ENCODE results near the gene SLK.
A peak's percentile ranks its signal among the peaks of the same experiment; 100 is the strongest.

Gene SLK

GRCh38 chr10:103969436-103969835 is 2.5 kb downstream of the SLK start:
- H3K9ac ChIP-seq (ENCODE audit: insufficient read length): peak overlapping the region; percentile 20
- no peak for TF ChIP-seq FOXP2 (optimal IDR thresholded peaks at IDR 0.05; ENCODE audit: control extremely low read depth, extremely low read length, insufficient read depth)
- no peak for TF ChIP-seq EZH2 (IDR thresholded peaks at IDR 0.05)
- TF ChIP-seq POLR2AphosphoS5 (IDR thresholded peaks at IDR 0.05; ENCODE audit: borderline replicate concordance, low read depth, low read length): no peak
- 0 out of 2 replicates have a peak overlapping the region, but pooled peaks have one; percentile 46 for H3K27ac ChIP-seq
- no peak for DNase-seq (ENCODE audit: low read depth, low spot score)
- H3K9me3 ChIP-seq (ENCODE audit: low read depth, low read length): no peaks in the 10 kb centered on the region
- H3K36me3 ChIP-seq (ENCODE audit: insufficient read depth, low read length): no peaks in the 10 kb centered on the region
- H3K4me3 ChIP-seq: peak overlapping the region; percentile 91

GRCh38 chr10:103969857-103970627 is 3.1 kb downstream of the SLK start:
- DNase-seq (ENCODE audit: low read depth, low spot score): no peak
- H3K9me3 ChIP-seq (ENCODE audit: low read depth, low read length): no peaks in the 10 kb centered on the region
- H3K9ac ChIP-seq (ENCODE audit: insufficient read length): peak overlapping the region; percentile 20
- no peaks in the 10 kb centered on the region for H3K36me3 ChIP-seq (ENCODE audit: insufficient read depth, low read length)
- TF ChIP-seq FOXP2 (optimal IDR thresholded peaks at IDR 0.05; ENCODE audit: control extremely low read depth, extremely low read length, insufficient read depth) (no peak), EZH2 (IDR thresholded peaks at IDR 0.05) (no peak), POLR2AphosphoS5 (IDR thresholded peaks at IDR 0.05; ENCODE audit: borderline replicate concordance, low read depth, low read length) (no peak)
- 0 out of 2 replicates have a peak overlapping the region, but pooled peaks have one; percentile 46 for H3K27ac ChIP-seq
- H3K4me3 ChIP-seq: peak overlapping the region; percentile 91

- TF ChIP-seq FOXP2 (optimal IDR thresholded peaks at IDR 0.05; ENCODE audit: control extremely low read depth, extremely low read length, insufficient read depth) (no peak), EZH2 (IDR thresholded peaks at IDR 0.05) (no peak), POLR2AphosphoS5 (IDR thresholded peaks at IDR 0.05; ENCODE audit: borderline replicate concordance, low read depth, low read length) (no peak)
- Histone ChIP-seq H3K27ac (no peak overlapping the region), H3K36me3 (ENCODE audit: insufficient read depth, low read length) (no peaks in the 10 kb centered on the region), H3K9me3 (ENCODE audit: low read depth, low read length) (no peaks in the 10 kb centered on the region), H3K4me3 (no peak overlapping the region), H3K9ac (ENCODE audit: insufficient read length) (no peak overlapping the region)
- DNase-seq (ENCODE audit: low read depth, low spot score): no peak
These were observed 8.2 kb downstream of the SLK start for GRCh38 chr10:103975169-103975568.

- Histone ChIP-seq H3K9me3 (ENCODE audit: low read depth, low read length) (no peaks in the 10 kb centered on the region), H3K36me3 (ENCODE audit: insufficient read depth, low read length) (no peaks in the 10 kb centered on the region), H3K4me3 (no peak overlapping the region), H3K9ac (ENCODE audit: insufficient read length) (no peak overlapping the region), H3K27ac (no peak overlapping the region)
- DNase-seq (ENCODE audit: low read depth, low spot score): no peak
- no peak for TF ChIP-seq POLR2AphosphoS5 (IDR thresholded peaks at IDR 0.05; ENCODE audit: borderline replicate concordance, low read depth, low read length)
- TF ChIP-seq FOXP2 (optimal IDR thresholded peaks at IDR 0.05; ENCODE audit: control extremely low read depth, extremely low read length, insufficient read depth): no peak
- TF ChIP-seq EZH2 (IDR thresholded peaks at IDR 0.05): no peak
These were observed 10.3 kb downstream of the SLK start for GRCh38 chr10:103977204-103977603.

- H3K9ac ChIP-seq (ENCODE audit: insufficient read length): no peak overlapping the region
- TF ChIP-seq EZH2 (IDR thresholded peaks at IDR 0.05) (no peak), POLR2AphosphoS5 (IDR thresholded peaks at IDR 0.05; ENCODE audit: borderline replicate concordance, low read depth, low read length) (no peak), FOXP2 (optimal IDR thresholded peaks at IDR 0.05; ENCODE audit: control extremely low read depth, extremely low read length, insufficient read depth) (no peak)
- H3K36me3 ChIP-seq (ENCODE audit: insufficient read depth, low read length): no peaks in the 10 kb centered on the region
- no peak for DNase-seq (ENCODE audit: low read depth, low spot score)
- no peaks in the 10 kb centered on the region for H3K9me3 ChIP-seq (ENCODE audit: low read depth, low read length)
- peak overlapping the region; percentile 57; the same call in 1 of the 2 replicates for H3K27ac ChIP-seq
- no peak overlapping the region for H3K4me3 ChIP-seq
These were observed 12.6 kb downstream of the SLK start for GRCh38 chr10:103979530-103979929.

- Histone ChIP-seq H3K4me3 (no peak overlapping the region), H3K27ac (no peak overlapping the region), H3K36me3 (ENCODE audit: insufficient read depth, low read length) (no peaks in the 10 kb centered on the region), H3K9ac (ENCODE audit: insufficient read length) (no peak overlapping the region), H3K9me3 (ENCODE audit: low read depth, low read length) (no peaks in the 10 kb centered on the region)
- TF ChIP-seq EZH2 (IDR thresholded peaks at IDR 0.05): no peak
- TF ChIP-seq POLR2AphosphoS5 (IDR thresholded peaks at IDR 0.05; ENCODE audit: borderline replicate concordance, low read depth, low read length): no peak
- TF ChIP-seq FOXP2 (optimal IDR thresholded peaks at IDR 0.05; ENCODE audit: control extremely low read depth, extremely low read length, insufficient read depth): no peak
- DNase-seq (ENCODE audit: low read depth, low spot score): no peak
These were observed 13.5 kb downstream of the SLK start for GRCh38 chr10:103980288-103980906.

- DNase-seq (ENCODE audit: low read depth, low spot score): no peak
- H3K27ac ChIP-seq: no peak overlapping the region
- no peak overlapping the region for H3K4me3 ChIP-seq
- H3K9me3 ChIP-seq (ENCODE audit: low read depth, low read length): no peaks in the 10 kb centered on the region
- no peaks in the 10 kb centered on the region for H3K36me3 ChIP-seq (ENCODE audit: insufficient read depth, low read length)
- H3K9ac ChIP-seq (ENCODE audit: insufficient read length): no peak overlapping the region
- TF ChIP-seq EZH2 (IDR thresholded peaks at IDR 0.05): no peak
- no peak for TF ChIP-seq POLR2AphosphoS5 (IDR thresholded peaks at IDR 0.05; ENCODE audit: borderline replicate concordance, low read depth, low read length)
- TF ChIP-seq FOXP2 (optimal IDR thresholded peaks at IDR 0.05; ENCODE audit: control extremely low read depth, extremely low read length, insufficient read depth): no peak
These were observed 15.7 kb downstream of the SLK start for GRCh38 chr10:103982639-103983038.

- no peak for TF ChIP-seq EZH2 (IDR thresholded peaks at IDR 0.05)
- TF ChIP-seq POLR2AphosphoS5 (IDR thresholded peaks at IDR 0.05; ENCODE audit: borderline replicate concordance, low read depth, low read length): no peak
- TF ChIP-seq FOXP2 (optimal IDR thresholded peaks at IDR 0.05; ENCODE audit: control extremely low read depth, extremely low read length, insufficient read depth): no peak
- Histone ChIP-seq H3K36me3 (ENCODE audit: insufficient read depth, low read length) (no peaks in the 10 kb centered on the region), H3K4me3 (peak overlapping the region; percentile 40), H3K27ac (0 out of 2 replicates have a peak overlapping the region, but pooled peaks have one; percentile 25), H3K9me3 (ENCODE audit: low read depth, low read length) (no peaks in the 10 kb centered on the region), H3K9ac (ENCODE audit: insufficient read length) (no peak overlapping the region)
- DNase-seq (ENCODE audit: low read depth, low spot score): no peak
These were observed 16.5 kb downstream of the SLK start for GRCh38 chr10:103983367-103983911.

Data from SK-N-MC (cell line).